K562 (cell line): ENCODE measurements around the gene TLNRD1. TPM values are rescaled to one million over a fixed set of nuclear protein-coding genes. Genes with fewer than 3 reads are reported as not detected.
A peak's percentile ranks its signal among the peaks of the same experiment; 100 is the strongest.

ENCODE experiments used
- CXXC5 ChIP-seq: fragments of 250-450 bp; sonication (Bioruptor Pico); IDR thresholded peaks from 2 replicates; pipeline ENCODE4 v1.8.0; 2022; ENCODE audit warnings: inconsistent platforms, mild to moderate bottlenecking, moderate library complexity
- ETV5 ChIP-seq: sonication (generic); formaldehyde crosslinking; IDR thresholded peaks from 2 replicates; pipeline ENCODE4 v1.4.0; 2020; ENCODE audit warnings: low read depth, mild to moderate bottlenecking, missing genetic modification reagents
- FOXK2 ChIP-seq, 2 experiments: fragments of 450-650 bp; IDR thresholded peaks in 1 of 2; conservative IDR thresholded peaks in 1 of 2; 2 replicates each; pipeline ENCODE4 v1.6.1; 2016; ENCODE audit warnings: low read depth in 2 of 2, mild to moderate bottlenecking in 1 of 2
- FOXM1 ChIP-seq, 2 experiments: fragments of 450-650 bp in 1 of 2; sonication (generic) in 1 of 2; formaldehyde crosslinking in 1 of 2; IDR thresholded peaks; 2 replicates each; pipeline versions ENCODE4 v1.6.1 to v1.9.0; 2017 to 2022; ENCODE audit warnings: low read depth in 2 of 2, mild to moderate bottlenecking in 2 of 2, missing genetic modification reagents in 1 of 2, moderate library complexity in 1 of 2
- HMG20B ChIP-seq: fragments of 250-450 bp; sonication (Bioruptor Pico); IDR thresholded peaks from 2 replicates; pipeline ENCODE4 v1.5.0; 2021; ENCODE audit warnings: mild to moderate bottlenecking
- IFI16 ChIP-seq: fragments of 250-450 bp; sonication (Bioruptor Pico); IDR thresholded peaks from 2 replicates; pipeline ENCODE4 v2.1.2; 2022; ENCODE audit warnings: mild to moderate bottlenecking, inconsistent platforms
- KDM2B ChIP-seq: fragments of 250-450 bp; sonication (Bioruptor Pico); IDR thresholded peaks from 2 replicates; pipeline ENCODE4 v1.8.0; 2021; ENCODE audit warnings: mild to moderate bottlenecking, moderate library complexity
- MAFG ChIP-seq: fragments of 450-650 bp; conservative IDR thresholded peaks from 2 replicates; pipeline ENCODE4 v1.6.1; 2016; ENCODE audit warnings: missing genetic modification characterization, missing compliant biosample characterization
- NCOA6 ChIP-seq: fragments of 450-650 bp; IDR thresholded peaks from 2 replicates; pipeline ENCODE4 v1.6.1; 2017; ENCODE audit warnings: mild to moderate bottlenecking
- NFE2 ChIP-seq: IDR thresholded peaks from 2 replicates; pipeline ENCODE4 v1.6.1; 2014; ENCODE audit warnings: antibody characterized with exemption, low read depth
- NR0B1 ChIP-seq: fragments of 450-650 bp; IDR thresholded peaks from one replicate; pipeline ENCODE4 v1.6.1; 2018; ENCODE audit warnings: mild to moderate bottlenecking, moderate library complexity; ENCODE audit not compliant: partially characterized antibody
- PATZ1 ChIP-seq: fragments of 250-450 bp; sonication (Bioruptor Pico); IDR thresholded peaks from 2 replicates; pipeline ENCODE4 v1.5.0; 2020; ENCODE audit warnings: mild to moderate bottlenecking, borderline replicate concordance
- POLR2AphosphoS2 ChIP-seq: IDR thresholded peaks from 2 replicates; pipeline ENCODE4 v1.6.1; 2012; ENCODE audit warnings: low read length, improper control_type of control experiment
- PREB ChIP-seq: sonication (generic); formaldehyde crosslinking; IDR thresholded peaks from 2 replicates; pipeline ENCODE4 v1.8.1; 2023; ENCODE audit warnings: mild to moderate bottlenecking, missing genetic modification reagents
- RCOR1 ChIP-seq, 2 experiments: IDR thresholded peaks; 2 replicates each; pipeline ENCODE4 v1.6.1; 2012; ENCODE audit warnings: low read depth in 2 of 2, low read length in 2 of 2, borderline replicate concordance in 1 of 2, improper control_type of control experiment in 1 of 2
- RFX1 ChIP-seq: fragments of 450-650 bp; IDR thresholded peaks from 2 replicates; pipeline ENCODE4 v1.6.1; 2016; ENCODE audit warnings: mild to moderate bottlenecking, moderate library complexity
- SAFB ChIP-seq: fragments of 200-400 bp; formaldehyde crosslinking; IDR thresholded peaks from 2 replicates; pipeline ENCODE4 v1.6.1; 2017; ENCODE audit warnings: low read depth, low read length, borderline replicate concordance
- SMARCE1 ChIP-seq: fragments of 450-650 bp; IDR thresholded peaks from 2 replicates; pipeline ENCODE4 v1.7.1; 2016; ENCODE audit warnings: mild to moderate bottlenecking
- ZNF140 ChIP-seq: fragments of 250-450 bp; sonication (Bioruptor Pico); IDR thresholded peaks from 2 replicates; pipeline ENCODE4 v1.8.0; 2021; ENCODE audit warnings: moderate library complexity, mild to moderate bottlenecking, inconsistent platforms
- ZNF41 ChIP-seq: fragments of 250-450 bp; sonication (Bioruptor Pico); conservative IDR thresholded peaks from 2 replicates; pipeline ENCODE4 v1.4.0; 2020; ENCODE audit warnings: mild to moderate bottlenecking
- ZNF75A ChIP-seq: fragments of 450-650 bp; formaldehyde crosslinking; IDR thresholded peaks from 2 replicates; pipeline ENCODE4 v1.4.0; 2020; ENCODE audit warnings: mild to moderate bottlenecking
- ZNF778 ChIP-seq: fragments of 450-650 bp; formaldehyde crosslinking; IDR thresholded peaks from 2 replicates; pipeline ENCODE4 v1.4.0; 2020; ENCODE audit warnings: mild to moderate bottlenecking, moderate library complexity
- ZNF785 ChIP-seq: fragments of 250-450 bp; sonication (Bioruptor Pico); IDR thresholded peaks from 2 replicates; pipeline ENCODE4 v1.4.0; 2020; ENCODE audit warnings: mild to moderate bottlenecking
- polyA plus RNA-seq, 8 experiments: library from polyadenylated mRNA; depleted of rRNA in 4 of 8; stranded (reverse) in 5 of 8; unstranded in 3 of 8; fragments of >200 nt; fragmentation: Nextera tagmentation in 2 of 8; fragmentation: Illumina TruSeq in 1 of 8; extraction: Ambion mirVana in 2 of 8; extraction: Trizol in 1 of 8; gene quantifications; 2 replicates each; pipeline versions ENCODE4 v1.2.1 to v1.2.3, GENCODE V29; 2011 to 2014; ENCODE audit warnings: inconsistent platforms in 1 of 8, missing spikeins in 1 of 8
- total RNA-seq, 7 experiments: library from RNA; depleted of rRNA in 6 of 7; stranded (reverse); fragments of >200 nt in 6 of 7; fragmentation: Illumina TruSeq in 2 of 7; extraction: Trizol in 2 of 7; gene quantifications; 2 replicates each; pipeline versions ENCODE4 v1.2.1 to v1.2.3, GENCODE V29; 2011 to 2021; ENCODE audit warnings: low replicate concordance in 1 of 7

Gene TLNRD1
- total and polyA plus RNA-seq, 9 of the 15 experiments (the other 6 are each of a cell fraction or from before 2014, with no cell fraction given) = 1.1 to 33.1 (median 5.7) TPM

- TF ChIP-seq ZNF778 (no peak), FOXM1 (IDR thresholded peaks at IDR 0.05; ENCODE audit: low read depth) (no peak), FOXM1 (CRISPR knock-in tag; IDR thresholded peaks at IDR 0.05; ENCODE audit: low read depth) (no peak), ZNF75A (CRISPR knock-in tag) (no peak), MAFG (peak; percentile 55; the same call in 1 of the 2 replicates), ETV5 (CRISPR knock-in tag) (no peak), IFI16 (CRISPR knock-in tag) (no peak), POLR2AphosphoS2 (no peak), NFE2 (peak; percentile 76), ZNF785 (CRISPR knock-in tag) (no peak), PREB (CRISPR knock-in tag) (no peak), ZNF41 (CRISPR knock-in tag) (no peak), NCOA6 (no peak), SAFB (no peak), RFX1 (no peak), RCOR1 (IDR thresholded peaks at IDR 0.05; ENCODE audit: borderline replicate concordance in 1 of 2, low read depth in 2 of 2, low read length in 2 of 2) (0 out of 4 replicates have a peak, but pooled peaks of 1 of the 2 experiments have one; percentile 40), SMARCE1 (peak; percentile 56; the same call in 1 of the 2 replicates), CXXC5 (CRISPR knock-in tag) (no peak), ZNF140 (no peak), NR0B1 (no peak), HMG20B (no peak), PATZ1 (CRISPR knock-in tag) (no peak), FOXK2 (conservative IDR thresholded peaks at IDR 0.05 in 1 of 2, IDR thresholded peaks at IDR 0.05 in 1 of 2; ENCODE audit: low read depth in 2 of 2) (peak in 1 of 2 experiments; percentile 53; a peak in 1 of 4 replicates), KDM2B (CRISPR knock-in tag) (no peak)
Observed at GRCh38 chr15:80953953-80954778, 46.6 kb upstream of the TLNRD1 start (continued).
